Fibroblast of mammary gland (primary cell): ENCODE measurements around the gene TFEC.

Experiments used
- DNase-seq: peaks from one replicate; pipeline ENCODE4 v3.0.0-alpha.2; 2010; ENCODE audit warnings: low read depth
- H3K4me3 ChIP-seq: 2 replicates; pipeline ENCODE4 v1.5.1; 2011; ENCODE audit warnings: low read depth, mild to moderate bottlenecking, low read length, moderate library complexity; ENCODE audit not compliant: control insufficient read depth
- TF ChIP-seq, protein P1 (sequence below): conservative IDR thresholded peaks from 2 replicates; pipeline ENCODE4 v1.5.1; 2011; ENCODE audit warnings: low read depth, low read length, inconsistent platforms; ENCODE audit not compliant: control insufficient read depth, insufficient read depth

Gene TFEC

GRCh38 chr7:116045532-116045931 lies 15.0 kb upstream of the TFEC start:
- no peak overlapping the region for H3K4me3 ChIP-seq
- no peak for DNase-seq
- TF ChIP-seq, protein P1, sequence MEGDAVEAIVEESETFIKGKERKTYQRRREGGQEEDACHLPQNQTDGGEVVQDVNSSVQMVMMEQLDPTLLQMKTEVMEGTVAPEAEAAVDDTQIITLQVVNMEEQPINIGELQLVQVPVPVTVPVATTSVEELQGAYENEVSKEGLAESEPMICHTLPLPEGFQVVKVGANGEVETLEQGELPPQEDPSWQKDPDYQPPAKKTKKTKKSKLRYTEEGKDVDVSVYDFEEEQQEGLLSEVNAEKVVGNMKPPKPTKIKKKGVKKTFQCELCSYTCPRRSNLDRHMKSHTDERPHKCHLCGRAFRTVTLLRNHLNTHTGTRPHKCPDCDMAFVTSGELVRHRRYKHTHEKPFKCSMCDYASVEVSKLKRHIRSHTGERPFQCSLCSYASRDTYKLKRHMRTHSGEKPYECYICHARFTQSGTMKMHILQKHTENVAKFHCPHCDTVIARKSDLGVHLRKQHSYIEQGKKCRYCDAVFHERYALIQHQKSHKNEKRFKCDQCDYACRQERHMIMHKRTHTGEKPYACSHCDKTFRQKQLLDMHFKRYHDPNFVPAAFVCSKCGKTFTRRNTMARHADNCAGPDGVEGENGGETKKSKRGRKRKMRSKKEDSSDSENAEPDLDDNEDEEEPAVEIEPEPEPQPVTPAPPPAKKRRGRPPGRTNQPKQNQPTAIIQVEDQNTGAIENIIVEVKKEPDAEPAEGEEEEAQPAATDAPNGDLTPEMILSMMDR = no peak

DNA sequence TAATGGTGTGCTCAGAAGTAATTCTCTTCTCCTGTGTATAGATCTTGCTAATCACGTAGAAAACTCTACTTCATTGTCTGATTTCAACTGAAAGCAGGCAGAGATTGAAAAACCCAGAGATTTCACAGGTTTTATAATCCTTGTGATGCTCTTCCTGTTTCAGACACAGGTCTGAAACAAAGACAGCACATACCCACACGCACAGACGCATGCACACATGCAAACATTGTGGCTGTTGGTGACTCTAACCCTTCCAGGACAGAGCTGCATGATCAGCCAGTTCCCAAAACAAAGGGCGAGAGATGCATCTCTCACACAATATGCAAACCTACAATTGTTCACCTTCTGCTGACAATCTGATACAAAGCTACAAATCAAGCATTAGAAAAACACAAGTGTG lies 11.1 kb upstream of the TFEC start:
- no peak for DNase-seq
- no peak overlapping the region for H3K4me3 ChIP-seq
- TF ChIP-seq, protein P1 = no peak

DNA sequence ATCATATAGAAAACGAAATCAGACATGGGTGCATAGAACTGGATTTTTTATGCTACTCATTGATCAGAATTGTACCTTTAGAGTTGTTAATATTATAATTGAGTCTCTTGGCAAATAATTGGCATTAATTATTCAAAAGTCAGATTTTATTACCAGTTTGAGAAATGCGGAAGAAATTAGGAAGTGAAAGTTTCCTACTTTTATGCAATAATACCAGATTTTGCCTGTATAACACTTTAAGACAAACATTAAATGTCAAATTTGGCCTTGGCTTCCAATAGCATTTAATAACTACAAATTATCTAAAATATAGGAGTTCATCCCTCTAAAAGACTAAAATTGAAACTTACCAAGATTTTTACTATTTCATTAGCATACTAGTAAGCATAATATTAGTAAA lies 6.8 kb upstream of the TFEC start:
- no peak overlapping the region for H3K4me3 ChIP-seq
- no peak for DNase-seq
- TF ChIP-seq, protein P1 = no peak

- no peak overlapping the region for H3K4me3 ChIP-seq
- DNase-seq = no peak
- TF ChIP-seq, protein P1 = no peak
Measured at GRCh38 chr7:116034411-116034810, 3.8 kb upstream of the TFEC start.

DNA sequence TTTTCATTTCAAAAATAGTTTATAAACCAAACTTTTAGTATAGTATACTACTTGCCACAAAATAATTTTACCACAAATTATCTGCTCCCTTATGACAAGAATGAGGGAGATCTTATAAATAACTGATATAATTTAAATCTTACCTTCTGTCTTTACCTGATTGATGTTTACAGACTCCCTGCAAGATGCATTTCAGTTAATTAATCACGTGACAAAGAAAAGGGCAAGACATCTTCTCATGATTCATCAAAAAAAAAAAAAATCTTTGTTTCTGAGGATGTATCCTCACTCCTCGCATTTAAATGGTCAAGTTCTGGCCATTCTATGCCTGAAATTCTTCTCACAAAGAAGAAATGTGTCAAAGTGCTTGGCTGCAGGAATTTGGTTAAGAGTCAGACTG lies 2.3 kb upstream of the TFEC start:
- H3K4me3 ChIP-seq = no peak overlapping the region
- no peak for DNase-seq
- TF ChIP-seq, protein P1 = no peak

DNA sequence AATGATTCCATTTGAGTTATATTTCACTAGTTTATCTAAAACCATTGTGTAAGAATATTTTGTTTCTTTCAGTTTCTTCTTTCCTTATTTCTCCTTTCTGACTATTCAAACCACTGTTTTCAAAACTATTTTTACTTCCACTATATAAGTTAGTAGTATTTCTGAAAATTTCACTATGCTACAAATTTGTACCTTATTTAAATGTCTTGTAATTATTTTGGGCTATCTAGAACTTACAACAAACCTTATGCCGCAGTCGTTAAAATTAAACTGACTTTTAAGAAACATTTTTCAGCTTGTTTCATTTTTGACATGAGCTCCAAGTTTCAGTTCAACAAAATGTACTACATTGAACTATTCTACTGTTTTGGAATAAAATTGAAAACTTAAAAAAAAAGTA lies 1.8 kb downstream of the TFEC start:
- DNase-seq = no peak
- TF ChIP-seq, protein P1 = no peak
- no peak overlapping the region for H3K4me3 ChIP-seq

DNA sequence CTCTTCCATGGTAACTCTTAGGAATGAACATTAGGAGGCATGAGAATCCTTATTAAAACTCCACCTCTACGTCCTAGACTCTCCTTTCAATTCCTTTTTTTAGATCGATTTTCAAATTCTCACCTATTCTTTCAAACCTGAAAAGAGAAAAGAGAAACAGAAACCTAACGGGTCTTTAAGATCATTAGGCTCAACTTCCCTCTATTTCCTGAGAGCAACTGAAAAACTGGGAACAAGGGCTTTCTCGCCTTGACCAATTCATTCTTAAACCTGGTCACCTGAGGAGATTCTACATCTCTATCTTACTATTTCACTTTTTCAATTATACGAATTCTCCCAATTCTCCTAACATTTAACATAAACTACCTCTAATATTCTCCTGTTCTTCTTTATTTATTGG lies 2.8 kb downstream of the TFEC start:
- no peak overlapping the region for H3K4me3 ChIP-seq
- no peak for DNase-seq
- TF ChIP-seq, protein P1 = no peak
